GM18502 (cell line): ENCODE data around the gene APOO.

Experiments
- ATAC-seq: cut with Tn5 transposase; IDR thresholded peaks from one replicate; pipeline ENCODE4 v1.9.1; 2021; ENCODE audit warnings: mild to moderate bottlenecking; ENCODE audit not compliant: unreplicated experiment, poor library complexity

The APOO gene

GRCh38 chrX:23790155-23790497, 117.6 kb downstream of the APOO start:
- ATAC-seq = no peak

- no peak for ATAC-seq
Observed at GRCh38 chrX:23789386-23790154, 118.2 kb downstream of the APOO start.

DNA sequence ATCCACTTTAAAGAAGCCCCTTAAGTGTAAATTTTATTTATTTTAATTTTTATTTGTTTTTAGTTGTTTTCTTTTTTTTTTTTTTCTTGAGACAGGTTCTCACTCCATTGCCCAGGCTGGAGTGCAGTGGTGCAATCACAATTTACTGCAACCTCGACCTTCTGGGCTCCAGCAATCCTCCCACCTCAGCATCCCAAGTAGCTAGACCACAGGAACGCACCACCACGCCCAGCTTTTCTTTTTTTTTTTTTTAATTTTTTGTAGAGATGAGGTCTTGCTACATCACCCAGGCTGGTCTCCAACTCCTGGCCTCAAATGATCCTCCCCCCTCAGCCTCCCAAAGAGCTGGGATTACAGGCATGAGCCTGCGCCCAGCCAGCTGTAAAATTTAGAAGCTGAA, 118.8 kb downstream of the APOO start:
- no peak for ATAC-seq

- ATAC-seq = no peak
Observed at GRCh38 chrX:23788521-23788920, 119.2 kb downstream of the APOO start.

DNA sequence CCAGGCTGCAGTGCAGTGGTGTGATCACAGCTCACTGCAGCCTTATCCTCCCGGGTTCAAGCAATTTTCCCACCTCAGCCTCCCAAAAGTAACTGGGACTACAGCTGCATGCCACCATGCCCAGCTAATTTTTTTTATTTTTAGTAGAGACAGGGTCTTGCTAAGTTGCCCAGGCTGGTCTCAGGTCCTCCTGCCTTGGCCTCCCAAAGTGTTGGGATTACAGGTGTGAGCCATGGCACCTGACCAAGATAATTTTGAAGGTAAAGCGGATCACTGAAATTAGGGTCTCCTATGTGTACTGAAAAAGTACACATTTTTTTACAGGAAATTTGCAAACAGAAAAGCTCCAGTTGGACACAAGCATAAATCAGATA, 120.0 kb downstream of the APOO start:
- ATAC-seq = no peak

GRCh38 chrX:23786268-23786815, 121.4 kb downstream of the APOO start:
- ATAC-seq = no peak

GRCh38 chrX:23785580-23785979, 122.2 kb downstream of the APOO start:
- ATAC-seq = no peak

DNA sequence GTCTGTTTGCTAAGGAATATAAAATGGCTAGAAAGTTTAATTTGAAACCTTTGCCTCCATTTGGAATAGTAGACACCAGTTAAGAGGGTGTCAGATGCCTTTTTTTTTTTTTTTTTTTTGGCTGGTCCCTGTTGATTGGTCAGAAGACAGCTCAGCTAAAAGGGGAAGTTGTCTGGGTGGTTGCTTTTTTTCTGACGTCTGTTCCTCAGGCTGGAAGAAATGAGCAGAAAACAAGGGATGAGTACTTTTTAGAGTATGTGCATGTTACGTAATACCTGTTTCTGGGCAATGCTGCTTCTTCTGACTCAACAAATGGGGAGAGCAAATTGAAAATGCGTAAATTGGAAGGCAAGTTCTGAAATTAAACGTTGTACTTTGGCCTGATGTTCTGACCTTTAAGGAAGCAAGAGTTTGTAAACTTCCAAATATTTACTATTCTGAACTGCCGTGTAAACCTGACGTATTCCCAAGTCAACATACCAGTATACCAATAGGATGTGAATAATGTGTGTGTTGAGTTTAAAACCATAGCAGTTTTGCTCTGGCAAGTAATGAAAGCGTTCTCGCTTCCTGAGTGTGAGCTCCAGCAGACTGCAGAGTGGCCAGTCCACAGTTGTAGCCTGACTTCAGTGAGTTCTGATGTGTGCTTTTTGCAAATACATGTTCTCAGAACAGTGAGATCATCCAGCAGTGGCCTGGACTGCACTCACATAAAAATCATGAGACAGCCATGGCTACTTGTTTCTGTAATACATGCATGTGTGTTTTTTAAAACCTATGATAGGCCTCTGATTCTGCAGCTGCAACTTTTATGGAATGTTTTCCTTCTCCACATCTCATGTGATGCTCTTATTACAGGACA, 123.0 kb downstream of the APOO start:
- no peak for ATAC-seq

DNA sequence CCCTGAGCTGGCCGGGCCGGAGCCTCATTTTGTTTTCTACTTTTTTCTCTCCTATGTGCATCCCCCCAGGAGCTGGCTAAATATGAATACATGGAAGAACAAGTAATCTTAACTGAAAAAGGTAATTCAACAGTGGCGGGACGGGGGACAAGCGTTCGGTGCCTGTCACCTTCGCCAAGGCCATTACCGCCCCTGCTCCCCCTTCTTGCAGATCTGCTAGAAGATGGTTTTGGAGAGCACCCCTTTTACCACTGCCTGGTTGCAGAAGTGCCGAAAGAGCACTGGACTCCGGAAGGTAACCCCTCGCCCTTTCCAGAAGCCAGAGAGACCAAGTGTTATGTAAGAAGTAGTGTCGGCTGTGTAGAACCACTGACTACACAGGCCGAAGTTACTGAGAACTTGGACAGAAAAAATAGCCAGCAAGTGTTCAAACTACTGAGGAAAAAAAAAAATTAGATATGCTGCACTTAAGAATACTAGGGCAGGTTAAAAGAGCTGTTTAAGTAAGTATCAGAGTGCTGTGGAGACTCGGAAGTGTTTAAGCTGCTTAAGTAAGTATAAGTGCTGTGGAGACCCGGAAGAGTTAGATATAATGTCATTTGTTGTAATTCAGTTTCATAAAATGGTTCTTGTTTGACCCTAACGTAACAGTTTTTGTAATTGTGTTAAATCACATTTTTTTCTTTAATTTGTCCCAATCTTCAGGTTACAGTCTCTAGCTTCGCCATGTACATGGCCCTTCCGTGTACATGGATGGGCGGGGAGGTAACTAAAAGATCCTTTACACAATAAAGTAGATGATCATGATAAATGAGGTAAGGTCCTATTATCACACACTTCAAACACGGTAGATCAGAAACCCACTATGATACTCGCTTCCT, 123.9 kb downstream of the APOO start:
- no peak for ATAC-seq
